GM13977 (cell line): ENCODE data around the gene SMAD2.
"Not testable (repeated sequence)": the region's sequence is repeated elsewhere in the genome, so short reads cannot be mapped to it uniquely, and the experiment has no call there.

Experiments
- DNase-seq: peaks from one replicate; pipeline ENCODE4 v3.0.0; 2012; ENCODE audit warnings: low spot score
- in situ Hi-C: fragments of 300-500 bp; cut with MboI; formaldehyde crosslinking; loops from one replicate; pipeline ENCODE4 v1.12.0; 2022; ENCODE audit warnings: low sequenced_read_pairs, low pct_unique_long_range_greater_than_20kb, mixed read lengths, inconsistent platforms; ENCODE audit not compliant: unreplicated experiment
- TF ChIP-seq, protein P1 (sequence below): IDR thresholded peaks from 2 replicates; pipeline ENCODE4 v1.5.1; 2012; ENCODE audit warnings: mild to moderate bottlenecking, control low read depth; ENCODE audit not compliant: insufficient read depth; ENCODE audit errors: extremely low read depth, missing control alignments

The SMAD2 gene

GRCh38 chr18:47773931-47774330 lies 156.5 kb downstream of the SMAD2 start:
- DNase-seq, result no peak
- TF ChIP-seq, protein P1, sequence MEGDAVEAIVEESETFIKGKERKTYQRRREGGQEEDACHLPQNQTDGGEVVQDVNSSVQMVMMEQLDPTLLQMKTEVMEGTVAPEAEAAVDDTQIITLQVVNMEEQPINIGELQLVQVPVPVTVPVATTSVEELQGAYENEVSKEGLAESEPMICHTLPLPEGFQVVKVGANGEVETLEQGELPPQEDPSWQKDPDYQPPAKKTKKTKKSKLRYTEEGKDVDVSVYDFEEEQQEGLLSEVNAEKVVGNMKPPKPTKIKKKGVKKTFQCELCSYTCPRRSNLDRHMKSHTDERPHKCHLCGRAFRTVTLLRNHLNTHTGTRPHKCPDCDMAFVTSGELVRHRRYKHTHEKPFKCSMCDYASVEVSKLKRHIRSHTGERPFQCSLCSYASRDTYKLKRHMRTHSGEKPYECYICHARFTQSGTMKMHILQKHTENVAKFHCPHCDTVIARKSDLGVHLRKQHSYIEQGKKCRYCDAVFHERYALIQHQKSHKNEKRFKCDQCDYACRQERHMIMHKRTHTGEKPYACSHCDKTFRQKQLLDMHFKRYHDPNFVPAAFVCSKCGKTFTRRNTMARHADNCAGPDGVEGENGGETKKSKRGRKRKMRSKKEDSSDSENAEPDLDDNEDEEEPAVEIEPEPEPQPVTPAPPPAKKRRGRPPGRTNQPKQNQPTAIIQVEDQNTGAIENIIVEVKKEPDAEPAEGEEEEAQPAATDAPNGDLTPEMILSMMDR, result no peak
- in situ Hi-C loops, result loop anchor here (10.0 to 25.0 kb wide), 3 partner anchors 251 to 663 kb away; no protein-coding TSS in a partner anchor

- in situ Hi-C loops, result loop anchor here (10.0 to 25.0 kb wide), 3 partner anchors 252 to 665 kb away; no protein-coding TSS in a partner anchor
- TF ChIP-seq, protein P1, result peak; percentile 96
- DNase-seq, result peak; percentile 57
These were observed 157.8 kb downstream of the SMAD2 start for GRCh38 chr18:47772374-47773248.

GRCh38 chr18:47771922-47772321 lies 158.5 kb downstream of the SMAD2 start:
- in situ Hi-C loops, result loop anchor here (10.0 to 25.0 kb wide), 3 partner anchors 253 to 665 kb away; no protein-coding TSS in a partner anchor
- DNase-seq, result no peak
- TF ChIP-seq, protein P1, result no peak

DNA sequence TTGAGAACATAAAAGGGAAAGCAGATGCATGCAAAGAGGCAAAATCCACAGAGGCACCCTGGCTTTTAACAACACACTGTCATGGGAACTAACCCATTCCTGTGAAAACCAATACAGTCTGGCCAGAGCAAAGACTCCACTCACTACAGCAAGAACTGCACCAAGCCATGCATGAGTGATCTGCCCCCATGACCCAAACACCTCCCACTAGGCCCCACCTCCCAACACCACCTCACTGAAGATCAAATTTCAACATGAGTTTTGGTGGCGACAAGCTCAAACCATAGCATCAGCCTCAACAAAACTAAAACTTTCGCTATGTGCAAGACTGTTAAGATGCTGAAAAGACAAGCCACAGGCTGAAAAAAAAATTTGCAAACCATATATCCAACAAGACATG lies 162.8 kb downstream of the SMAD2 start:
- TF ChIP-seq, protein P1, result no peak
- in situ Hi-C loops, result loop anchor here (25.0 kb wide), 2 partner anchors 555 to 670 kb away; no protein-coding TSS in a partner anchor
- no peak for DNase-seq

DNA sequence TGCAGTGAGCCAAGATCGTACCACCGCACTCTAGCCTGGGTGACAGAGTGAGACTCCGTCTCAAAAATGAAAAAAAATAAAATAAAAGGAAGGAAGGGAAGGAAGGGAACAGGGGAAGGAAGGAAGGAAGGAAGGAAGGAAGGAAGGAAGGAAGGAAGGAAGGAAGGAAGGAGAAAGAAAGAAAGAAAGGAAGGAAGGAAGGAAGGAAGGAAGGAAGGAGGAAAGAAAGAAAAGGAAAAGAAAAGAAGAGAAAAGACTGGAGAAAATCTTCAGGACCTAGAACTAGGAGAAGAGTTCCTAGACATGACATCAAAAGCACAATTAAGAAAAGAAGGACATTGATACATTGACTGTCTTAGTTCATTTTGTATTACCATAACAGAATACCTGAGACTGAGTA lies 163.3 kb downstream of the SMAD2 start:
- in situ Hi-C loops, result loop anchor here (25.0 kb wide), 2 partner anchors 555 to 670 kb away; no protein-coding TSS in a partner anchor
- not testable (repeated sequence) for DNase-seq
